Measurements from ENCODE around the gene PLSCR1. TPM values are rescaled to one million over a fixed set of nuclear protein-coding genes. Genes with fewer than 3 reads are reported as not detected.

Gene PLSCR1
- total RNA-seq, 2 donors from 2014 or later, result 61.7 to 64.9 TPM

DNA sequence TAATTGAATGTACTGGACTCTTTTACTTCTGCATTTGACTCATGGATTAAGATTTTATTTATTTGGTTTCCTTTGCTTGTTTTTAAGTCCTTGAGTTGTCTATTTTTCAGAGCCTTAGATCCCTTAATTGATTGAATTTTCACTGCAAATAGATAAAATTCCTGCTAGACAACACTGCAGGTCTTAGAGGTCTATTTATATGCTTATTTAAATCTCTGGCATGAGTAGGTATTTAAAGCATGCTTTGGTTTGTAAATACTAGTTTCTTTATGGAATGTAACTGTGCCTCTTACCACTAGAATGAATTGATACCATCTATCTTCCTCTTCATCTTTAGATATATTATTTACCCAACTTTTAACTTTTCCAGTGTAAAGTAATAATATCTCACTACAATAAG is 40.7 kb upstream of the PLSCR1 start:
- DNase-seq (no peak), ATAC-seq (no peak)
- H3K4me1 ChIP-seq, result peaks cover 4% of the 10 kb centered on the region
- peaks cover 0 to 7% (median 0%) of the 10 kb centered on the region in 3 donors for H3K9me3 ChIP-seq
- no peak overlapping the region for H3K4me3 ChIP-seq
- TF ChIP-seq CTCF (IDR thresholded peaks at IDR 0.05), result no peak
- TF ChIP-seq POLR2A (IDR thresholded peaks at IDR 0.05), result no peak
- no peaks in the 10 kb centered on the region for H3K27me3 ChIP-seq
- intact Hi-C loops (cut with DNase I), result loop anchor here (10.0 kb wide), 1 partner anchor 250 kb away; no protein-coding TSS in a partner anchor
- no peaks in the 10 kb centered on the region for H3K36me3 ChIP-seq (replicated peaks in 1 of 2; ENCODE audit: insufficient read depth in 1 of 2, low read depth in 2 of 2)
- no peak overlapping the region for H3K27ac ChIP-seq

DNA sequence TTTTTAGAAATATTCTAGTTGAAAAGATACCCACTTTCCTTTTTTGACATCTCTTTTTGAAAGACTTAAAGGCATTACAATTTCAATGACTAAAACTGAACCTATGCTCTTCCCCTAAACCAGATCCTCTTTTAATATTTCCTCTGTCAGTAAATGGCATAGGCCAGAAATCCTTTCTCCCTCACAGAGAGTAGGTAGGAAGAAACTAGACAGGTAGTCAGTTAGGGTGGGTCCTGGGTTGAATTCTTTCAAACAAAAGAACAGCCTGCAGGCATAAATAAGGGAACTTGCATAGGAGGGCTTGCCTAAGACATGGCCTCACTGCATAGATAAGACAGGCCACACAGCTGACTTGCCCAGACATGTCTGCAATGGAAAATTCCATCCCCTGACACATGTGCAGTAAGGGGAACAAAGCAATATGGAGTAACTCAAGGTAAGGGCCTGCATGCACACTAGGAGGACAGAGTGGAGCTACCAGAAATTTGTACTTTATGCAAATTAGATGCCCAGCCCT is 37.6 kb upstream of the PLSCR1 start:
- no peak overlapping the region for H3K27ac ChIP-seq
- H3K27me3 ChIP-seq, result no peaks in the 10 kb centered on the region
- H3K4me3 ChIP-seq, result no peak overlapping the region
- peaks cover 4% of the 10 kb centered on the region for H3K4me1 ChIP-seq
- DNase-seq, result no peak
- ATAC-seq, result no peak
- H3K9me3 ChIP-seq, result peaks cover 0 to 7% (median 0%) of the 10 kb centered on the region in 3 donors
- TF ChIP-seq POLR2A (IDR thresholded peaks at IDR 0.05) (no peak), CTCF (IDR thresholded peaks at IDR 0.05) (no peak)
- no peaks in the 10 kb centered on the region for H3K36me3 ChIP-seq (replicated peaks in 1 of 2; ENCODE audit: insufficient read depth in 1 of 2, low read depth in 2 of 2)
- intact Hi-C loops (cut with DNase I), result loop anchor here (10.0 kb wide), 1 partner anchor 247 kb away; no protein-coding TSS in a partner anchor

DNA sequence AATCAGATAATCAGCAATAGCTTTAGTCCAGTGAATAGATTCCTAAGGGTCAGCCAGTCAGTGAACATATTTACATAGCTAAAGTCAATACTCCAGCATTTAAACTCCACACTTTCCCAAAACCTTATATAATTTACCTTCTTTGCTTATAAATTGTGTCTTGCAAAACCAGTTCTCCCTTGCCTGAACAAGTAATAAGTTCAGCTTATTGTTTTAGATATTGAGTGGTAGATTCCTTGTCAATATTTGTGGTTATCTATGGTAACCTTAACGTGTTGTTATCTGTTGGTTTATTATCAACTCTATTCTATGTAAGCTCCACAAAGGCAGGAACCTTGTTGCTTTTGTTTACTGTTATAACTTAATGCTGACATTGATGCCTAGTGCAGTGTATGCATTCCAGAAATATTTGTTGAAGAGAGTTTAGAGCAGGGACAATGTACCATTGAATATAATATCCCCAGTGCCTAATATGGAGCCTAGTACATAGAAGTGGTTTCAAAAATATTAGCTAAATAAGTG is 36.7 kb upstream of the PLSCR1 start:
- H3K27me3 ChIP-seq, result no peaks in the 10 kb centered on the region
- no peak overlapping the region for H3K4me3 ChIP-seq
- H3K36me3 ChIP-seq (replicated peaks in 1 of 2; ENCODE audit: insufficient read depth in 1 of 2, low read depth in 2 of 2), result no peaks in the 10 kb centered on the region
- ATAC-seq (no peak), DNase-seq (no peak)
- no peak overlapping the region for H3K27ac ChIP-seq
- peaks cover 0 to 7% (median 0%) of the 10 kb centered on the region in 3 donors for H3K9me3 ChIP-seq
- whole genome bisulfite sequencing, 2 donors, result 20 to 23% methylated on average over 1 of the region's 1 CpG
- intact Hi-C loops (cut with DNase I), result loop anchor here (10.0 kb wide), 1 partner anchor 246 kb away; no protein-coding TSS in a partner anchor
- H3K4me1 ChIP-seq, result peaks cover 4% of the 10 kb centered on the region
- no peak for TF ChIP-seq POLR2A (IDR thresholded peaks at IDR 0.05)
- TF ChIP-seq CTCF (IDR thresholded peaks at IDR 0.05), result no peak

DNA sequence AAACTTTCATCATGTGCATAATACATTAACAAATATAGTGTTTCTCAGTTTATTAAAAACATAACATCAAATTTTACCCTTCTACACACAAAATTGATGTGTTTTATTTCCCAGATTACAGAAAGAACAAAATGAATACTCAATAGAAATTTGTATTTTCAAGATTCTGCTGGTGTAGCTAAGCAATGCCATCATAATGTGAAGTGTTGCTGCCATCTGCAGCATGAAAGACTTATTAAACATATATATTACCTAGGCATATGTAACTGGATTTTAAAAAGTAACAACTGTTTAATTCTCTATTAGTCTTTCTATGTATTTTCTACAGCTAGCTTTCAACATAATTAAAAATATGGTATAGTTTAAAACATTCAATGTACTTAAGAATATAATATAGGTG is 33.3 kb upstream of the PLSCR1 start:
- peaks cover 0 to 2% (median 0%) of the 10 kb centered on the region in 3 donors for H3K9me3 ChIP-seq
- no peaks in the 10 kb centered on the region for H3K36me3 ChIP-seq (replicated peaks in 1 of 2; ENCODE audit: insufficient read depth in 1 of 2, low read depth in 2 of 2)
- H3K4me1 ChIP-seq, result peaks cover 4% of the 10 kb centered on the region
- H3K27ac ChIP-seq, result no peak overlapping the region
- peak; percentile 67 for ATAC-seq
- TF ChIP-seq POLR2A (IDR thresholded peaks at IDR 0.05) (no peak), CTCF (IDR thresholded peaks at IDR 0.05) (peak in 5 of 7 experiments; percentile 16 to 57 (median 51))
- H3K4me3 ChIP-seq, result no peak overlapping the region
- H3K27me3 ChIP-seq, result no peaks in the 10 kb centered on the region
- peak; percentile 26 to 59 (median 36) for DNase-seq
- intact Hi-C loops (cut with DNase I), result no loop called here

- H3K27me3 ChIP-seq, result no peaks in the 10 kb centered on the region
- DNase-seq (no peak), ATAC-seq (no peak)
- TF ChIP-seq POLR2A (IDR thresholded peaks at IDR 0.05), result no peak
- TF ChIP-seq CTCF (IDR thresholded peaks at IDR 0.05), result no peak
- no peaks in the 10 kb centered on the region for H3K36me3 ChIP-seq (replicated peaks in 1 of 2; ENCODE audit: insufficient read depth in 1 of 2, low read depth in 2 of 2)
- peaks cover under 1% of the 10 kb centered on the region for H3K4me1 ChIP-seq
- no peak overlapping the region for H3K27ac ChIP-seq
- no peaks in the 10 kb centered on the region for H3K9me3 ChIP-seq
- 73 to 82% methylated on average over 2 of the region's 2 CpGs for WGBS, 2 donors
- intact Hi-C loops (cut with DNase I), result no loop called here
- H3K4me3 ChIP-seq, result no peak overlapping the region
These were observed 31.2 kb upstream of the PLSCR1 start for GRCh38 chr3:146575636-146576035.
